GM18861 (cell line): ENCODE results near the gene RRP12.
"Not testable (repeated sequence)": the region's sequence is repeated elsewhere in the genome, so short reads cannot be mapped to it uniquely, and the experiment has no call there.

Experiments used
- ATAC-seq: cut with Tn5 transposase; IDR thresholded peaks from one replicate; pipeline ENCODE4 v1.9.1; 2021; ENCODE audit not compliant: unreplicated experiment

The RRP12 gene

DNA sequence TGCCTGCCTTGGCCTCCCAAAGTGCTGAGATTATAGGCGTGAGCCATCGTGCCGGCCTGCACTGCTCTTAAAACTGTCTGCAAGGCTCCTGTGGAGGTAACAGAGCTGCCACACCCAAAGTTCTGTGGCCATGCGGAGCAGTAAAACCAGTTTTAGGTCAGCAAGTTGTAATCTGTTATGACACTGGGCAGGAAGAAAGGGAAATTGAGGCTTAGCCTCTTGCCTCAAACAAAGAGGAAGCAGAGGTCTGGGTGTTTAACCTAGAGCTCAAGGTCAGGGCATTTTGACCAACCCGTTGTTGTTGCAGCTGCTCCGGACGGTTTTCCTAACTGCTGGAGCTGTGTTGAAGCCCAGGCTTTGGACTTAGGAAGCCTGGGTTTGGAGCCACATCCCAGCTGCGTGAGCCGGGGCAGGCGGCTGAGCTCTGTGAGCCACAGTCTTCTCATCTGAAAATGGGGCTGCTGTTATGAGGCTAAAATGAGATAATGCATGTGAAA is 7.4 kb upstream of the RRP12 start:
- ATAC-seq: no peak

DNA sequence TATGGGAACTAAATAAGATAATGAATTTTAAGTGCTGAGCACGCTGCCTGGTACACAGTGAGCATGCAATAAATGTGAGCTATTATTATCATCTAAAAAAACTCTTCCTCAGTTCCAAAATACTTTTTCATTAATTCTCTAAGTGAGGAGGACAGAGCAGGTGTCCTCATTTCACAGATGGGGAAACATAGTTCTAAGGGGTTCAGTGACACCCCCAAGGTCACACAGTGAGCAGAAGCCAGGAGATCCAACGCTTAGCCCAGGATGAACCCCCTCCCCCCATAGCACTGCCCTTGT is 6.8 kb upstream of the RRP12 start:
- no peak for ATAC-seq

DNA sequence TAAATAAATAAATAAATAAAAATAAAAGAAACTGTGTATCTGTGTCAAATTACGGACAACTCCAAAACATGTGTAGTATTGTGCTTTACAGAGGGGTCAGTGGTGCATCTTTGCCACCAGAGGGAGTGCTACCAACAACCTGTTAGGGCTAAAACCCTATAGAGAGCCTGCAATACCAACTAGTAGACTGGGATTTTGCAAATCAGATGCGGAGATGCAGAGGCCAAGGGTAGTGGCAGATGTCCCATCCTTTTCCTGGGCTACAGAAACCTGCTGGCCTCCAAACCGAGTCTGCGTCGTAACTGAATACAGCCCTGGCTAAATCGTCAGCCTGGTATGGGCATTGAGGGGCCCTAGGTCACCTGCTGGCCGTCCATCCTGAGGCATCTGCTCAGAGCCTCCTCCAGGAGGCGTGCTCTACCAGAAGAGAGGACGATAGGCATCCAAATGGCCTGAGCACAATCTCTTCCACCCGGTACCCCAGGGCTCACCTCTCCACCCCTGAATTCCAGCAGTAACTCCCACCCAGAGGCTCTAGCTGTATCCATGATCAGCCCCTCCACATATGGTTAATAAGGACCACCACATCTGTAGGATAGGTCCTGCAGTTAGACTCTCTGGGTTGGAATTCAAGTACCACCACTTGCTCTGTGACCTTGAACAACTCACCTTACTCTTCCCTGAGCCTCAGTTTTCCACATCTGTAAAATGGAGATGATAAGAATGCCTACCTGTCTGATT is 6.2 kb upstream of the RRP12 start:
- peak; percentile 77 for ATAC-seq

DNA sequence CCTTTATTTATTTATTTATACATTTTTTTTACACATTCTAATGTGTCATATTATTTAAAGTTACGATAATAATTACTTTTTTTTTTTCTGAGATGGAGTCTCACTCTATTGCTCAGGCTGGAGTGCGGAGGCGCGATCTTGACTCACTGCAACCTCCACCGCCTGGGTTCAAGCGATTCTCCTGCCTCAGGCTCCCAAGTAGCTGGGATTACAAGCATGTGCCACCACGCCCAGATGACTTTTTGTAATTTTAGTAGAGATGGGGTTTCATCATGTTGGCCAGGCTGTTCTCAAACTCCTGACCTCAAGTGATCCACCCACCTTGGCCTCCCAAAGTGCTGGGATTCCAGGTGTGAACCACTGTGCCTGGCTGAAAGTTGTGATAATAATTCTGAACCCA is 5.3 kb upstream of the RRP12 start:
- not testable (repeated sequence) for ATAC-seq

DNA sequence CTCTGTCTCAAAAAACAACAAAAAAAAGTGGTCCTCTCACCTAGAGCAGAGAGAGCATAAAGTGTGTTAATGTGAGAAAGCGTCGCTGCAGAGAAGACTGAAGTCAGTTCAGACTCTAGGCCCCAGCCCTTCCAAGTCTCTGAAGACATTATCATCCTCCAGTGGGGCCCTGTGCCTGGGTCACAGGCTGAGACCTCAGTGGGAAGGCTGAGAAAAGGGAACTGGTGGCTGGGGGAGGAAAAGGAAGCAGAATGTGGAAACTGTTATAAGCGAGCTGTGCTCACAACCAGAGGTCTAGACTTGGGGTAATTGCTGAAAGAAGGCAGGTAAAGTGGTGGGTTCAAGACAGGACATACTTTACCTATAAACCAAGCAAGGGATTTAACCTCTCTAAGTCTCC is 4.9 kb upstream of the RRP12 start:
- ATAC-seq: no peak

DNA sequence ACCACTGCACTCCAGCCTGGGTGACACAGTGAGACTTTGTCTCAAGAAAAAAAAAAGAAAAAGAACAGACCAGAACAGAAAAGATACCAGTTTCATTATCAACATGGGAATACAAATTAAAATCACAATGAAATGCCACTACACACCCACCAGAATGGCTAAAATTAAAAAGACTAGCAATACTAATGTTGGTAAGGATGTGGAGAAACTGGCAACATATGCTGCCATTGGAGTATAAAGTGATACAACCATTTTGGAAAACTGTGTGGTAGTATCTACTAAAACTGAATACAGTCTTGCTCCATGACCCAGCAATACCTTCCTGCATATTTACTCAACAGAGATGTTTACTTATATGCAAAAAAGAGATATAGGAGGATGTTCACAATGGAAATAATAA is 2.9 kb upstream of the RRP12 start:
- ATAC-seq: no peak

DNA sequence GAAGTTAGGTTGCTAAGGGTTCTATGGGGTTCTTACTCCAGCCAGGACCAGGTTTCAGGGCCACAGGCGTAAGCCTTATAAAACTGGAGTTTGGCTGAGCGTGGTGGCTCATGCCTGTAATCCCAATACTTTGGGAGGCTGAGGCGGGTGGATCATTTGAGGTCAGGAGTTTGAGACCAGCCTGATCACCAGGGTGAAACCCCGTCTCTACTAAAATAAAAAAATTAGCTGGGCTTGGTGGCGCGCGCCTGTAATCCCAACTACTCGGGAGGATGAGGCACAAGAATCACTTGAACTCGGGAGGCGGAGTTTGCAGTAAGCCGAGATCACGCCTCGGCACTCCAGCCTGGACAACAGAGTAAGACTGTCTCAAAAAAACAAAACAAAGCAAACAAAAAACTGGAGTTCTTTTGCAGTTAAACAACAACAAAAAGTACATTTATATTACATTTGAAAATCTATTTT is 347 bp upstream of the RRP12 start:
- no peak for ATAC-seq

DNA sequence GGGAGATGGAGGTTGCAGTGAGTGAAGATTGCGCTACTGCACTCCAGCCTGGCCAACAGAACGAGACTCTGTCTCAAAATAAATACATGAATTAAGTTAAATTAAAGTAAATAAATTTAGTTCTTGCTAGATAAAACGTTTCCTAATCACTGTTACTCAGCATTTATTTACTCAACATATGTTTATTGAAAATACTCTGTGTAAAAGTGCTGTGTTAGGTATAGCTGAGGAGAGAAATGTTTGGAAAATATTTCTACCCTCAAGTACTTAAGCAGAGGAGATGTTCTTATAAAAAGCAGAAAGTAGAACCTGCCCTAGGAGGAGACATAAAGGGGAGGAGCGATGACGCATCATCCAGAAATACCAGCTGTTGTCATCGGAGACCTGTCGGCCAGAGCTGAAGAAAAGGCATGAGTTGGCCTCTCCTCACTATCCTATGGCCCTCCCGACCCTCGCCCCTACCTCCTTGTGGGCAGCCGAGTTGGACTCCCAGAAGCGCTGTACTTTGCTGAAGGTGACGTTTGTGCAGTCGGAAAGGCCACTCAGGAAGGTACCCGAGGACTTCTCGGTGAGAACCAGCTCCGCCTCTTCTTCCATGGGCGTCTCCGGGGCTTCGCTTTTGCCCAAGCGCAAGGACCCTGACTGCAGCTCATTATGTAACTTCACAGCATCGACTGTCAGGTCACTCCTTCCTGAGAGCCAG is 1.1 kb downstream of the RRP12 start:
- no peak for ATAC-seq

DNA sequence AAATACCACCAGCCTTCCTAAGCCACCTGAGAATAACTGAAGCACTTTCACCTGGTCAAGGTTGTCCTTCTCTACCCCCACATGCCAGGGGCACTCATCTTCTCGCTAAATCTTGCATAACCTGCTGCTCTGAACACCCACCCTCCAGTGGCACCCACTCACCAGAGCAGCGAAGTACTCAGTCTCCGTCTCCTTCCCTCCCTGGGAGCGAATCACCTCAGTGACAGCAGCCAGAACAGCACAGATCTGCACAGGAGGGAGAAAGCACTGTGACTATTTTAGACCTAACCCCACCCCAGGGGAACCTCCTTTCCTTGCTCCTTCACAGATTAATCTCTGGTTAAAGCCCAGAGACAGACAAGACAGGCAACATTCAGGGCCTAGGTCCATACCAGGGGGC is 5.1 kb downstream of the RRP12 start:
- no peak for ATAC-seq

DNA sequence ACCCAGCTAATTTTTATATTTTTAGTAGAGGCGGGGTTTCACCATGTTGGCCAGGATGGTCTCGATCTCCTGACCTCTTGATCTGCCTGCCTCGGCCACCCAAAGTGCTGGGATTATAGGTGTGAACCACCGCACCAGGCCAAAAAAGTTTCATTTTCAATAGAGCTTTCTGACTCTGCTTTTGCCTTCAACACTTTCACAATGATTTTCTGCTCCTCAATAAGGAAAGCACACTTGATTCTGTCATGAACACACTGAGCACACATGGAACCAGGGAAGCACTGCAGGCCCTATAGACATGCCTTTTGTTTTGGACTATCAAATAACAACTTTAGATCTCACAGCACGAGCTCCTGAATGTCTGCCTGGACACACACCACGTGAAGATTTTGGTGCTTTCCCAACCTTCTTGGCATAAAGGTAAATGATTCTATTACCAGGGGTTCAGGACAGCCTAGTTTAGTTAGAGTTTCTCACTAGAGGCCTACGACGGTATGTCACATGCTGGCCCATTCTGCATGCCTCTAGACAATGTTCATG is 8.0 kb downstream of the RRP12 start:
- ATAC-seq: no peak

DNA sequence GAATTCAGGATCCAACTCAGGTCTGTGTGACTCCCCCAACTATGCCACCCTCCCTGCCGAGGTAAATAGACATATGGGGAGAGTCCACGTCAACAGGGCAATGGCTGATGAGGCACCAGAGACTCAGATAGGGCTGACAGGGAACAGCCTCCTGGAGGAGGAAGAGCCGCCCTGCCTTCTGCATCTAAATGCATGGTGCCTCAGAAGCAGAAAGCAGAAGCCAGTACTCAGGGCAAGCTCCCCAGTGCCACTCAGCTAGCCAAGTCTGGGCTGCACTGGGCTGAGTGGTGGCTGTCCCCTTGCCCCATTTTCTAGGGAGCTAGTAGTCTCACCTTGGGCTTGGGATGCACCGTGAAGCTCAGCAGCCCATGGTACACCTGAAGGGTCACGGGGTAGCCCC is 11.0 kb downstream of the RRP12 start:
- no peak for ATAC-seq

DNA sequence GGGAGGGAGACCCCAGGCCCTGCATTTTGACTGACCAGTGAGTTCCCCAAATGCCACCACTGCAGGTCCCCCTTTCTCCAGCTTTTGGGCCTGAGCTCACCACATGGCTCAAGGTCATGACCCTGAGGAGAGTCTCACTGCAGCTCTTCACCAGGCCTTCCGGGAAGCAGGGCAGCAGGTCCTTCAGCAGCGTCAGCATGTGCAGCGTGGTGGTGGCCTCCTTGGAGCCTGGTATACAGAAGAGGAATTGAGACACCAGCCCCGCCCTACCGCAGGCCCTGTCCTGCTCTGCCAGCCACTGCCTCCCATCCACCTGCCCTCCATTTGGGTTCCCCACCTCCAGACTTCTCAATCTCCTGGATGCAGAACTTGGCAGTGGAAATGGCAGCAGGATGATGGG is 13.0 kb downstream of the RRP12 start:
- no peak for ATAC-seq

DNA sequence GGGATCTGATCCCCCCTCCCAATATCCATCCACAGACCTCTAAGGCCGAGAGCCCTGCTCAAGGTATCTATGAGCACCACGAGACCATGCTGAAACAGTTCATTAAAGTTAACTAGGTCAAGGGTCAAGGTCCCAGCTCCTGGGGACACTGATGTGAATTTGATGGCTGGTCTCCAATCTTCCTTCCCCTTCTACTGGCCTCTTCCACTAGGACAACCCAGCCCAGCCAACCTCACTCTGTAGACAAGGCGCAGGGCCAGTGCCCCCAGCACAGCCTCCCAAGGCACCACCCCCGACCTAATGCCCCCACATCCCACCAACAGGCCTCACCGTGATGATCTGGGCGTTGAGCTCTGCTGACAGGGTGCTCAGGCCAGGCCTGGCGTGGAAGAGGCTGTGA is 15.6 kb downstream of the RRP12 start:
- ATAC-seq: no peak

DNA sequence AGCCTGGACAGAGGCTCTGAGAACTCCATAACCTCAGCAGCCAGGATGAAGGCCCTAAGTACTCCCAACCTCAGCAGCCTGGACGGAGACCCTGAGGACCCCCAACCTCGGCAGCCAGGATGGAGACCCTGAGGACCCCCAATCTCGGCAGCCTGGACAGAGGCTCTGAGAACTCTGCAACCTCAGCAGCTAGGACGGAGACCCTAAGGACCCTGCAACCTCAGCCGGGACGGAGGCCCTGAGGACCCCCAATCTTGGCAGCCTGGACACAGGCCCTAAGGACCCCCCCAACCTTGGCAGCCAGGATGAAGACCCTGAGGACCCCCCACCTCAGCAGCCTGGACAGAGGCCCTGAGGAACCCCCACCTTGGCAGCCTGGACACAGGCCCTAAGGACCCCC is 16.5 kb downstream of the RRP12 start:
- no peak for ATAC-seq

DNA sequence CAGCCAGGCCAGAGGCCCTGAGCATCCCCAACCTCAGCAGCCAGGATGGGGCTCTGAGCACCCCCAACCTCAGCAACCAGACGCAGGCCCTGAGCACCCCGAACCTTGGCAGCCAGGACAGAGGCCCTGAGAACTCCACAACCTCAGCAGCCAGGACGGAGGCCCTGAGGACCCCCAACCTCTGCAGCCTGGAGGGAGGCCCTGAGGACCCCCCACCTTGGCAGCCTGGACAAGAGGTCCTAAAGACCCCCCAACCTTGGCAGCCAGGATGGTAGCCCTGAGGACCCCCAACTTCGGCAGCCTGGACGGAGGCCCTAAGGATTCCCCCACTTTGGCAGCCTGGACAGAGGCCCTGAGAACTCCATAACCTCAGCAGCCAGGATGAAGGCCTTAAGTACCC is 17.0 kb downstream of the RRP12 start:
- ATAC-seq: no peak

DNA sequence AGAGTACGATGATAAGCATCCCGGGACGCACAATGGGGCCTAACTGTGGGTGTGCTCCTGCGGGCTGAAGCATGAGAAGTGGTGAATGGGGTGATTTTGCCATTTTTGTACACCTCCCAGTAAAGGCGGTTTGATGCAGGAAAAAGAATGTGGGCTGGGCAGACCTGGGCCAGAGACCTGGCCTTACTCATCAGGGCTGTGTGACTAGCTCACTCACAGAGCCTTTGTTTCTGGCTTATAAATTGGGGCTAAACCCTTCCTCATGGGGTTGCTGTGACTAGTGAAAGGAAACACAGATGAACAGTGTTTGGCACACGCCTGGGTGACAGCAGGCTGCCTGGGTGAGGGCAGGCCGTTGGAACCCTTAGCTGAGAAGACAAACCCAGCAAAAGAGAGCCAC is 18.0 kb downstream of the RRP12 start:
- no peak for ATAC-seq

DNA sequence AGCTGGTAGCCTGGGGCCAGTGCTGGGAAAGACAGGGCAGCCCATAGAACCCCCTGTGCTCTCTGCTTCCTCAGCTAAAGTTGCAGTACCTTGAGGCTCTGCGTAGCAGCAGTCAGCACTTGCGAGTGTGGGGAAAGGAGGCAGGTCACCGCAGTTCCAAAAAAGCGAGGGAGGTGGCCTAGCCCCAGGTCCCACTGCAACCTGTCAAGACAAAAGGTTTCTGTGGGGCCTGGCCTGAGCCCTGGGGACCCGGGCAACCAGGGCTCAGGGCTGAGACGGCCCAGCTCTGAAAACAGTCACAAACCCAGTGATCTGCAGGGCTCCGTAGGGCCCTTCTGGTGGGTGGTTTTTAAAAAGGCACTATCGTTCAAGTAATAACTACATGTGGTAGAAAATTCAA is 19.5 kb downstream of the RRP12 start:
- ATAC-seq: no peak

DNA sequence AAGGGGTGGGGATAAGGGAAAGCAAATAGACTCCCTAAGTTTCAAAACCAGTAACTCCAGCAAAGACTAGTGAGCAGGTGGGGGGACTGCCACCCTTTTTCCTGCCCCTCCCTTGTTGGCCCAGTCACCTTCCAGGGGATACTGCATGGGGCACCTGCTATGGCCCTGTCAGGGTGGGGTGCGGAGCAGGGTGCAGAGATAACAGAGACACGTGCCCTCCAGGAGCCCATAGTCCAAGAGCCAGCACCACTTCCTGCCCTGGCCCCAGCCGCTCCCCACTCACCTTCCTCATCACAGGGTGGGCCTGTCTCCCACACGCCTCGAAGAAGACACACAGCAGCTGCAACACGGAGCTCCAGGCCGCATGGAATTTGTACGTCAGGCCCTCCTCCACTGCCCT is 20.6 kb downstream of the RRP12 start:
- no peak for ATAC-seq

DNA sequence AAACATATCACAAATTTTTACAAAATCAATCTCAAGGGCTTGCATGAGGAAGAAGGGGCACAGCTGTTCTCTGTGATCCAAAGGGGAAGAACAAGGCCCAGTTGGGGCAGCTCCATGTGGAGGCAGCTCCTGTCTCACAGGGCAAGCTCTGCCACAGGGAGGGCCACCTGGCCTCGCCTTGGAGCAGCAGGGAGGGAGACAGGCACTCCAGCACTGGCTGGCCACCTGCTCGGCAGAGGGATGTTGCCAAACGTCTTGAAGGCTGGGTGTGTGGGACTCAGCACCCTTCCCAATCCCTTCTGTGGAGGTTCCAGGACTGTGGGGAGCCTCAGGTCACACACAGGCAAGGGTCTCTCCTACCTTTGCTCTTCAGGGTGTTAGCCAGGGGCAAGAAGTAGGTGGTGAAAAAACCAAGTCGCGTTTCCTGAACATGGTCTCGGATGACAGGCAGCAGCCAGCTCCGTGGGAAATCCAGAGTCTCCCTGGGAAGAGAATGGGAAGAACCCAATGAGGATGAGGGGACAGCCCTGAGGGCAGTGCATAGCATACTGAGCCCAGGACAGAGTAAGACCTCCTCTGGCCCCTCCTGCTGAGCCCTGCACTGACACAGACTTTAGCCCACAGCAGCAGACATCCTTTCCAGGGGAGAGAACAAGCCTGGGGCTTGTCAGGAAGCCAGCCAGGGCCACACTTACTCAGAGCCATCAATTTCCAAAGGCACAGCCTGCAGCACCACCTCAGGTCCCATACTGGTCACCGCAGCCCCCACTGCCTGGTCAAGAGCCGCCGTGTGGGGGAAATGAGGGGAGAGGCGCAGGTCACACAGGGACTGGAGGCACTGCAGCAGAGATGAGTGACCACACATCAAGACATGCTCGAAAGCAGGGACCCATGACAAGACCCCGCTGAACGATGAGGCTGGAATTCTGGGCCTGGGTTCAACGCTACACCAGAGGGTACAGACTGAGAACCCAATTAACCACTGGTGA is 21.9 kb downstream of the RRP12 start:
- no peak for ATAC-seq

DNA sequence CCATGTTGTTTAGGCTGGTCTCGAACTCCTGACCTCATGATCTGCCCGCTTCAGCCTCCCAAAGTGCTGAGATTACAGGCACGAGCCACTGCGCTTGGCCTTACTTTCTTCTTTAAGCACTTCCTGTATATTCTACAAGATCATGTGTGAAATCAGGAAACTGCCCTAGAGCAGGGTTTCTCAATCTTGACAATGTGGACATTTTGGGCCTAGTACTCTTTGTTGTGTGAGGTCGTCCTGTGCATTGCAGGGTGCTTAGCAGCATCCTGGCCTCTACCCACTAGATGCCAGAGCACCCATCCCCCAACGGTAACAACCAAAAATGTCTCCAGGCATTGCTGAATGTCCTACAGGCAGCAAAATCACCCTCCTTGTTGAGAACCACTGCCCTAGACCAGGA is 24.7 kb downstream of the RRP12 start:
- ATAC-seq: no peak

DNA sequence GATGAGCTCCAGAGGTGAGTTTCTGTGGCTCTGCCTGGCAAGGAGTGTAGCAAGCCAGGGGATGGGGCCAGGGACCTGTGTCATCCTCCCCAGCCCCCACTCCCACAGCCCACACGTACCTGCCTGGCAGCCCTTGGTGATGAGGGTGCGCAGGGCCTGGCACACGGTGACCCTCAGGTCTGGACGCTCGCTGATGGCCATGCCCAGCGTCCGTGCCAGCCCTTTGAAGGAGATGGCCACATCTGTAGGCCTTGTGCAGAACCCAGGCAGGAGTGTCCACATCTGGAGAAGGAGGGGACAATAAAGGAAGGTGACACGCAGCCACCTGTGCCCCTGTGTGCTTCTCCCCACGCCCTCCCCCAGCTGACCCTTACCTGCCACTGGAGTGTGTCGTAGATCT is 27.7 kb downstream of the RRP12 start:
- no peak for ATAC-seq
